GM19438 (cell line): ENCODE measurements around the gene MRPS27.
"Not testable (repeated sequence)": the region's sequence is repeated elsewhere in the genome, so short reads cannot be mapped to it uniquely, and the experiment has no call there.

Source experiments
- ATAC-seq: cut with Tn5 transposase; IDR thresholded peaks from one replicate; pipeline ENCODE4 v1.9.1; 2021; ENCODE audit warnings: low read depth; ENCODE audit not compliant: unreplicated experiment

MRPS27 gene

GRCh38 chr5:72179816-72180440, 140.1 kb downstream of the MRPS27 start:
- ATAC-seq: no peak

- no peak for ATAC-seq
Observed at GRCh38 chr5:72179028-72179815, 140.8 kb downstream of the MRPS27 start.

- peak; percentile 93 for ATAC-seq
Observed at GRCh38 chr5:72177538-72177937, 142.5 kb downstream of the MRPS27 start.

- no peak for ATAC-seq
Observed at GRCh38 chr5:72172786-72173185, 147.3 kb downstream of the MRPS27 start.

- no peak for ATAC-seq
Observed at GRCh38 chr5:72171667-72172066, 148.4 kb downstream of the MRPS27 start.

- not testable (repeated sequence) for ATAC-seq
Observed at GRCh38 chr5:72171181-72171580, 148.9 kb downstream of the MRPS27 start.

- ATAC-seq: no peak
Observed at GRCh38 chr5:72170101-72170500, 149.9 kb downstream of the MRPS27 start.
